Body of pancreas (tissue), 4 donors: ENCODE data around the gene FAM114A1. TPM values are rescaled to one million over a fixed set of nuclear protein-coding genes. Genes with fewer than 3 reads are reported as not detected.
A peak's percentile ranks its signal among the peaks of the same experiment; 100 is the strongest.

Experiments
- ATAC-seq: fragments of 150-250 bp; one replicate; pipeline ENCODE4 v1.9.1; 2016
- DNase-seq, 4 donors: peaks; one replicate each; pipeline ENCODE4 v3.0.0-alpha.2; 2019
- H3K27ac ChIP-seq, 4 donors: fragments of 200-600 bp; sonication (generic); 1 replicate in 3 of 4; 2 replicates in 1 of 4; pipeline versions ENCODE4 v1.5.1 to v1.6.1; 2016 to 2019; ENCODE audit warnings: mild to moderate bottlenecking in 1 of 4, mixed read lengths in 1 of 4, moderate library complexity in 1 of 4
- H3K27me3 ChIP-seq, 2 donors: fragments of 200-600 bp; sonication (generic); one replicate each; pipeline ENCODE4 v1.6.0; 2016; ENCODE audit warnings: mild to moderate bottlenecking in 1 of 2
- H3K36me3 ChIP-seq, 2 donors: fragments of 200-600 bp; sonication (generic); replicated peaks in 1 of 2; 2 replicates each; pipeline ENCODE4 v1.5.1; 2016; ENCODE audit warnings: low read depth in 2 of 2; ENCODE audit not compliant: insufficient read depth in 1 of 2
- H3K4me1 ChIP-seq: fragments of 200-600 bp; sonication (generic); one replicate; pipeline ENCODE4 v1.6.0; 2016
- H3K4me3 ChIP-seq, 2 donors: fragments of 200-600 bp; sonication (generic); 1 replicate in 1 of 2; 2 replicates in 1 of 2; pipeline ENCODE4 v1.5.1; 2016 to 2019
- H3K9me3 ChIP-seq, 3 donors: fragments of 200-600 bp; sonication (generic); 1 replicate in 2 of 3; 2 replicates in 1 of 3; pipeline ENCODE4 v1.5.1; 2016
- CTCF ChIP-seq, 7 experiments: fragments of 450-650 bp in 4 of 7; fragments of 200-600 bp in 3 of 7; sonication (generic) in 3 of 7; IDR thresholded peaks; one replicate each; pipeline ENCODE4 v1.5.1; 2016 to 2019; ENCODE audit warnings: antibody characterized with exemption in 7 of 7
- POLR2A ChIP-seq, 3 donors: fragments of 450-650 bp; IDR thresholded peaks; one replicate each; pipeline ENCODE4 v1.6.1; 2016; ENCODE audit warnings: antibody characterized with exemption in 3 of 3, mild to moderate bottlenecking in 2 of 3
- WGBS, 2 donors: methylation state at CpG; one replicate each; pipeline ENCODE4 v1.1.5; 2017; 5-methylcytosine and 5-hydroxymethylcytosine counted together
- intact Hi-C: fragments of 100-400 bp; cut with DNase I; formaldehyde crosslinking; loops from one replicate; pipeline ENCODE4 v1.15.1; 2023
- total RNA-seq, 2 donors: library from RNA; depleted of rRNA; stranded (reverse); fragments of >200 nt; gene quantifications; one replicate each; pipeline ENCODE4 v1.1.0, GENCODE V29; 2016

Gene FAM114A1
- total RNA-seq, 2 donors from 2014 or later, result 30.6 to 43.2 TPM

GRCh38 chr4:38860788-38861424, 6.7 kb upstream of the FAM114A1 start:
- Histone ChIP-seq H3K4me1 (peaks cover 8% of the 10 kb centered on the region), H3K27ac (no peak overlapping the region), H3K9me3 (no peaks in the 10 kb centered on the region), H3K27me3 (no peaks in the 10 kb centered on the region), H3K36me3 (no peaks in the 10 kb centered on the region), H3K4me3 (no peak overlapping the region)
- intact Hi-C loops, result no loop called here
- ATAC-seq (peak; percentile 56), DNase-seq (peak; percentile 55 to 79 (median 68))
- TF ChIP-seq CTCF (IDR thresholded peaks at IDR 0.05) (peak; percentile 52 to 68 (median 63)), POLR2A (IDR thresholded peaks at IDR 0.05) (no peak)
- WGBS, 2 donors, result 33 to 44% methylated on average over 5 of the region's 5 CpGs

- H3K27me3 ChIP-seq, result no peaks in the 10 kb centered on the region
- WGBS, 2 donors, result 86 to 88% methylated on average over 4 of the region's 4 CpGs
- no peak for TF ChIP-seq CTCF (IDR thresholded peaks at IDR 0.05)
- no peak for TF ChIP-seq POLR2A (IDR thresholded peaks at IDR 0.05)
- no peak overlapping the region for H3K27ac ChIP-seq
- ATAC-seq (no peak), DNase-seq (no peak)
- no peaks in the 10 kb centered on the region for H3K9me3 ChIP-seq
- no peaks in the 10 kb centered on the region for H3K36me3 ChIP-seq
- peaks cover 8% of the 10 kb centered on the region for H3K4me1 ChIP-seq
- no peak overlapping the region for H3K4me3 ChIP-seq
- intact Hi-C loops, result no loop called here
Measured at GRCh38 chr4:38861791-38862190, 5.8 kb upstream of the FAM114A1 start.

GRCh38 chr4:38865445-38865844, 2.2 kb upstream of the FAM114A1 start:
- Histone ChIP-seq H3K27me3 (no peaks in the 10 kb centered on the region), H3K36me3 (no peaks in the 10 kb centered on the region), H3K4me3 (no peak overlapping the region), H3K4me1 (peaks cover 26% of the 10 kb centered on the region), H3K9me3 (no peaks in the 10 kb centered on the region), H3K27ac (peak overlapping the region; percentile 29 to 62 (median 58))
- WGBS, 2 donors, result 30 to 34% methylated on average over 6 of the region's 6 CpGs
- peak; percentile 24 to 56 (median 44) for DNase-seq
- ATAC-seq, result no peak
- intact Hi-C loops, result no loop called here
- TF ChIP-seq POLR2A (IDR thresholded peaks at IDR 0.05) (peak in 2 of 3 donors; percentile 13 to 23), CTCF (IDR thresholded peaks at IDR 0.05) (no peak)

- Histone ChIP-seq H3K4me1 (peaks cover 32% of the 10 kb centered on the region), H3K36me3 (no peaks in the 10 kb centered on the region), H3K27me3 (no peaks in the 10 kb centered on the region), H3K27ac (peak overlapping the region; percentile 82 to 95 (median 93)), H3K4me3 (peak overlapping the region in 1 of 2 donors; percentile 15), H3K9me3 (no peaks in the 10 kb centered on the region)
- WGBS, 2 donors, result 38% methylated on average over 11 of the region's 11 CpGs
- peak; percentile 10 for ATAC-seq
- no peak for DNase-seq
- peak in 3 of 7 experiments; percentile 8 to 25 (median 10) for TF ChIP-seq CTCF (IDR thresholded peaks at IDR 0.05)
- TF ChIP-seq POLR2A (IDR thresholded peaks at IDR 0.05), result no peak
- intact Hi-C loops, result no loop called here
Measured at GRCh38 chr4:38866973-38867477, 581 bp upstream of the FAM114A1 start.
